Panc1 (cell line): Measurements from ENCODE around the gene TFCP2L1.
"Not testable (repeated sequence)": the region's sequence is repeated elsewhere in the genome, so short reads cannot be mapped to it uniquely, and the experiment has no call there.

Experiments
- REST ChIP-seq, 2 experiments: IDR thresholded peaks; 2 replicates each; pipeline ENCODE4 v1.6.1; 2011 to 2012; ENCODE audit warnings: low read depth in 2 of 2, control low read depth in 1 of 2, low read length in 1 of 2, mild to moderate bottlenecking in 1 of 2, moderate library complexity in 1 of 2; ENCODE audit not compliant: insufficient read depth in 1 of 2
- TCF7L2 ChIP-seq: IDR thresholded peaks from 2 replicates; pipeline ENCODE4 v1.6.1; 2011; ENCODE audit warnings: mild to moderate bottlenecking, low read depth, low read length, inconsistent platforms

- TF ChIP-seq TCF7L2; REST (IDR thresholded peaks at IDR 0.05; ENCODE audit: insufficient read depth in 1 of 2, low read depth in 2 of 2, low read length in 1 of 2): not testable (repeated sequence)
These were observed 15.6 kb downstream of the TFCP2L1 start for GRCh38 chr2:121269436-121269835.
